GM19035 (cell line): ENCODE results near the gene PTBP1.
A peak's percentile ranks its signal among the peaks of the same experiment; 100 is the strongest.

Experiments
- ATAC-seq: cut with Tn5 transposase; IDR thresholded peaks from one replicate; pipeline ENCODE4 v1.9.1; 2021; ENCODE audit not compliant: unreplicated experiment

PTBP1 gene

GRCh38 chr19:795691-796581, 1.3 kb upstream of the PTBP1 start:
- no peak for ATAC-seq

GRCh38 chr19:797528-798414, 519 bp downstream of the PTBP1 start:
- peak; percentile 38 for ATAC-seq

- ATAC-seq: no peak
Measured at GRCh38 chr19:798415-799075, 1.3 kb downstream of the PTBP1 start.

GRCh38 chr19:799076-799881, 2.0 kb downstream of the PTBP1 start:
- ATAC-seq: no peak

- no peak for ATAC-seq
Measured at GRCh38 chr19:800360-801029, 3.2 kb downstream of the PTBP1 start.

- no peak for ATAC-seq
Measured at GRCh38 chr19:801030-801860, 4.0 kb downstream of the PTBP1 start.

GRCh38 chr19:801861-802497, 4.7 kb downstream of the PTBP1 start:
- ATAC-seq: no peak

- ATAC-seq: no peak
Measured at GRCh38 chr19:802498-803098, 5.3 kb downstream of the PTBP1 start.

- no peak for ATAC-seq
Measured at GRCh38 chr19:803099-803561, 5.9 kb downstream of the PTBP1 start.

GRCh38 chr19:803686-804418, 6.6 kb downstream of the PTBP1 start:
- no peak for ATAC-seq

- no peak for ATAC-seq
Measured at GRCh38 chr19:804419-805165, 7.3 kb downstream of the PTBP1 start.

- ATAC-seq: no peak
Measured at GRCh38 chr19:805166-805551, 7.9 kb downstream of the PTBP1 start.

GRCh38 chr19:805600-806550, 8.6 kb downstream of the PTBP1 start:
- ATAC-seq: no peak

- no peak for ATAC-seq
Measured at GRCh38 chr19:806815-807421, 9.7 kb downstream of the PTBP1 start.
